HG03439 (cell line): ENCODE measurements around the gene GRIK3.
"Not testable (repeated sequence)": the region's sequence is repeated elsewhere in the genome, so short reads cannot be mapped to it uniquely, and the experiment has no call there.

Experiments
- ATAC-seq: cut with Tn5 transposase; IDR thresholded peaks from one replicate; pipeline ENCODE4 v1.9.1; 2021; ENCODE audit warnings: mild to moderate bottlenecking, moderate library complexity; ENCODE audit not compliant: unreplicated experiment

GRIK3 gene

DNA sequence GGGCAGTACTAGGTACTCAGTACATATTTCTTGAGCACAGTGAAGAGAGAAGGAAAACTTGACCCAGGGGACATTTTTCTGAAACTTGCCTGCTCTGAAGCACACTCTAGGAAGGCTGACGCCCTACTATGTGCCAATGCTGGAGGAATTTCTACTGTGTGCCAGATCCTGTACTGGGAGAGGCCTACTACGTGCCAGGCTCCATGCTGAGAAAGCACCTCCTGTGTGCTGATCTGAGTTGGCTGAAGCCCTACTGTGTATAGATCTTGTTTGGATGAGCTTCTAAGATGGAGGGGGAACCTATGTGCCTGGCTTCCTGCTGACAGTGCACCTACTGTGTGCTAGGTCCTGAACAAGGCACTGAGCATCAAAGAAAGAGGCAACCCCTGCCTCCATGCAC is 86.2 kb downstream of the GRIK3 start:
- ATAC-seq: no peak

GRCh38 chr1:36947384-36947783 is 86.9 kb downstream of the GRIK3 start:
- ATAC-seq: no peak

DNA sequence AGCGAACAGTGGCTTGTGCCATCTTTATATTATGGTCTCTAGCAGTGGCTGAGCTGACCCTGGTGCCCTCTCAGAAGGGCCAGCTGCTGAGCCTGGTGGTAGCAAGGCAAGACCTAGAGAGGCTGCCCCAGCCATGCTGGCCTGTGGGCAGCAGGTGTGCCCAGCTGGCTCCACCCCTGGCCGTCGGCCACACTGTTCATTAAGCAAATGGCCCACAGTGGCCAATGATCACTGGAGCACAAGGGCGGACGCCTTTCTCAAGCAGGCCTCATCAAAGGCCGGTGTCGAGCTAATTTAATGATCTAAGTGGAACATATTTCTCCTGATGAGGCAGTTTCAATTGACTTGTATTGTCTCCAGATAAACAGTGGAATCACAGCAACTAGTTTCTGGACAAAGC is 89.4 kb downstream of the GRIK3 start:
- no peak for ATAC-seq

GRCh38 chr1:36942148-36942547 is 92.2 kb downstream of the GRIK3 start:
- no peak for ATAC-seq

- no peak for ATAC-seq
Observed at GRCh38 chr1:36941316-36941978, 92.9 kb downstream of the GRIK3 start.

DNA sequence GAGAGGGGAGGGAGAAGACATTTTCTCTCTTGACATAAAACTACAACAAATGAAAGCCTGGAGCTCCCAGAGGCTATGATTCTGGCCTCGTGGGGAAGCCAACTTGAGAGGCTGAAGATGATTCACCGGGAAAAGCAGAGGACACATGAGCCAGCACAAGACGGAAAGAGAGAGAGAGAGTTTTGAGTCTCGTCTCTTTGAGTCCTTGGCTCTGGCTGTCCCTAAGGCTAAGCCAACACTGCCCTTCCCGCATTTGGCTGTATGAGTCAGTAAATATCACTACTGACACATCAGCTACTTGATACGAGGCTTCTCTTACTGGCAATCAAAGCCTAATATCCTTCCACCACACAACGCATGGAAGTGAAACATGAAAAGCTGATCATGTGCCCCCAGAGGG is 95.5 kb downstream of the GRIK3 start:
- ATAC-seq: no peak

- no peak for ATAC-seq
Observed at GRCh38 chr1:36937371-36937770, 96.9 kb downstream of the GRIK3 start.

- no peak for ATAC-seq
Observed at GRCh38 chr1:36934061-36934460, 100.3 kb downstream of the GRIK3 start.

- ATAC-seq: no peak
Observed at GRCh38 chr1:36927826-36928225, 106.5 kb downstream of the GRIK3 start.

DNA sequence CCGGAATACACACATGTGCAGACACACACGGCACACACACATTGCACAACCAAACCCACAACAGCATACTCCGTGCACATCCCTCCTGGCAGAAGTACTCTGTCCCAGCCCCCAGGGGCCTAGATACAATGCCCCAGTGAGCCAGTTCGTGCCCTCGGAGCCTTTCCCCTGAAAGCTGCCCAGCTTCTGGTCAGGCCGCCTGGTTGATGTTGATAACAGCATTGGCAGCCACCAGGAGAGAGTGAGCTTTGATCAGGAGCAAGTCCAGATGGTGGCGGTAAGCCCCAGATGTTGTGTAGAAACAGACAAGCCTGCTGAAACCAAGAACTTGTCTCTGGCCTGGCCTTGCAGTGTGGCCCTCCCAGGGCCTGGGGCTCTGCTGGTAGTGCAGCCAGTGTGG is 109.1 kb downstream of the GRIK3 start:
- no peak for ATAC-seq

- no peak for ATAC-seq
Observed at GRCh38 chr1:36924282-36924811, 110.0 kb downstream of the GRIK3 start.

- no peak for ATAC-seq
Observed at GRCh38 chr1:36922593-36923426, 111.5 kb downstream of the GRIK3 start.

DNA sequence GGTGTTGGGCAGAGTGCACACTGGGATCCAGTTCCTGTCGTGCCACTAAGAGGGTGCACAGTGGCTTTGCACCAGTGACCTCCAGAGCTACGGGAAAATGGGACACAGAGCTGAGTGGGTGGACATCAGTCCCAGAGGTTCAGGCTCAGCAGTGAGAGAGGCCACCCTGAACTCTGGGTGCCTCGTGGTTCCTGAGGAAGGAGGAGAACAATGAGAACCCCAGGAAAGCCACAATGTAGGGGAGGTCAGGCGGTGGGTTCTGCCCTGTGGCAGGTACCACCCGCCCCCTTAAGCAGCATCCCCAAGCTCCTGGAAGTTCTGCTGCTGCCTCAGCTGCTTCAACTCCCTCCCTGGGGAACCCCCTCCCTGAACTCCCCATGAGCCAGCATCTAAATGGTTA is 112.2 kb downstream of the GRIK3 start:
- ATAC-seq: no peak

DNA sequence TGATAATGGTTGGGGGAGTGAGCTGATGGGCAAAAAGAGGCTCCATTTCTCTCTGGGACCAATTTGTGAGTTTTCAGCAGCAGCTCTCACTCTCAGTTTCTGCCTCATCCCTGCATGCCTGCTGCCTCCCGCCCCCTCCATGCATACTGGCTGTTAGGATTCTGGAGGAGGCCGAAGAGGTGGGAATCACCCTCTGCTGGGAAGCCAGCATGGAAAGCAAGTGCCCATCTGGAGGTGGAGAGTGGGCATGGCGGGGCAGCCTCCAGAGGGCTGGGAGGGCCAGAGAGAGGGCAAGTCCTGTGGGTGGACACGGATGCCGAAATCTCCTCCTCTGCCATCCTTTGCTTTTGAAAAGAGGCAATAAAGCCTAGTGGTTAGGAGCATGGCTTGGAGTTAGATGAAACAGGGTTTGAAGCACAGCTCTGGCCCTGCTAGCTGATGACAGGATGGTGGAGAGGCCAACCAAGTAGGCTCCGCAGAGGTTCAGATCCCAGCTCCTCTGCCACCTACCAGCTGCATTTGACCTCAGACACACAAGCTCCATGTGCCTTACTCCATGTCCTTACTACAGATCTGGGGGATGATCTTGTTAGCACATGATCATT is 113.4 kb downstream of the GRIK3 start:
- no peak for ATAC-seq

- ATAC-seq: no peak
Observed at GRCh38 chr1:36920371-36920770, 113.9 kb downstream of the GRIK3 start.

DNA sequence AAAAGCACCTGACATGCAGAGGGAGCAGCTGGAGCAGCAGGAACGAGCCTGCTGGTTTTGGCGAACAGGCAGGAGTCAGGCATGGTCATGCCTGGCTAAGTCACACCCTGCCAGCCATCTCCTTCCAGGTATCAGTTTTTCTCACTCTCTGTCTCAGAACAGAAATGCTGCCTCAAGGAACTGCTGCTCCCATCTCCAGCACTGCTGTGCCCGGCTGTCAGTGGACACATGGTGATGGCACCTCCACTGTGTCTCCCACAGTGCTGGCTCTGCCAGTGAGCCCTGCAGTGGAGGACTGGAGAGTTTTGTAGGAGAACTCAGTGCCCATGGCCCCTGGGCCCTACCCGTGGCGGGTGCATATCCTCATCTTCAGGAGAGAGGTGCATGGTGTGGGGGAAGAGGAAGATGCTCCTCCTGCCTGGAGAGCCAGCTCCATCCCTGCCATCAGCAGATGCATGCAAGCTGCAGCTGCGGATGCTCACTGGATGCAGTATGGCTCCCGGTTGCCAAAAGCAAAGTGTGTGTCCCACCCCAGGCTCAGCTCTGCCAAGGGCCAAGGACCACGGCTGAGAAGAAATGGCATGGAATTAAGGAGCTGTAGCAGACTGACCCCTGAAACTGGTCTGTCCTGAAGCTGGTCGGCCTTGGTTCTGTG is 114.7 kb downstream of the GRIK3 start:
- ATAC-seq: no peak

- no peak for ATAC-seq
Observed at GRCh38 chr1:36918604-36919003, 115.7 kb downstream of the GRIK3 start.

- ATAC-seq: not testable (repeated sequence)
Observed at GRCh38 chr1:36916542-36916941, 117.8 kb downstream of the GRIK3 start.

DNA sequence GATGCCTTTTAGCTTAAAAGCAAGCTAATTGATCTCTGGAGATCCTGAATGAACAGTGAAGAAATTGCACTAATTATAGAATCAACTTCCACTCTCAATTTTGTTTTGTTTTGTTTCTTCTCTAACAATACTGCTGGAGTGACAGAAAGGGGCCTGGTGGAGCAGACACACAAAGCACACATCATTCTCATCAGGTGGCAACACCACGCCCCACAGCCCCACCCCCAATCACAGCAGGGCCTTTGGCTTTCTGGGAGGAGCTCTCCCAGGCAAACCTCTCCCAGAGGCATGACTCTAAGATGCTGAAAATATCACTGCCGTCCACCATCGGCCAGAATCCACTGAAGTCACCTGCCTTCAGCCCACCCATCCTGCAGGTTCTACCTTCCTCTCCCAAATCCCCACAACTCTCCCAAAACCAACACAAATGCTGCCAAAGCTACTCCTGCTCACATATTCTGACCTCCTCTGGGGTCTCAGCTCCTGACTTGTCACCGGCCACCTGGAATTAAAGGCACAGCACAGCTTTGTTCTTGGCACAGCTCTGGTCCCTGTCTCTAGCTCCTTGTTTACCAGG is 120.7 kb downstream of the GRIK3 start:
- ATAC-seq: no peak

DNA sequence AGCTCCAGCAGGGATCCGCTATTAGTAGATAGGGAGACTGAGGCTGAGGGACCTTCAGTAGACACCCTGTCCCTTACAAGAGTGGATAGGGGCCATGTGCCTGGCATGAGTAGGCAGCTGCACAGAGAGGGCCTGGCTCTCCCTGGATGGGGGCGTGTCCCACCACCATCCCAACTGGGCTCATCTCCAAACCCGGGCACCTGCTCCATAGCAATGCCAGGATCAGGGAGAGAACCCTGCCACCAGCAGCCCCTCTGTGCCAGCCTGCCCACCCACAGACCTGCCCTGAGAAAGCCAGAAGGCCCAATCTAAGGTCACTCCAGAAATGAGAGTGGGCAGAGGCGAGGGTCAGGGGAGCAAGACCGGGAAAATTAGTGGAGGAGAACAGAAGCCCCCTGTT is 121.3 kb downstream of the GRIK3 start:
- ATAC-seq: no peak

GRCh38 chr1:36912365-36912865 is 121.9 kb downstream of the GRIK3 start:
- ATAC-seq: no peak
